GM19438 (cell line): ENCODE data around the gene ITGA3.

Experiments used
- ATAC-seq: cut with Tn5 transposase; IDR thresholded peaks from one replicate; pipeline ENCODE4 v1.9.1; 2021; ENCODE audit warnings: low read depth; ENCODE audit not compliant: unreplicated experiment

ITGA3 gene

GRCh38 chr17:50066995-50067394, 11.1 kb downstream of the ITGA3 start:
- ATAC-seq = no peak

DNA sequence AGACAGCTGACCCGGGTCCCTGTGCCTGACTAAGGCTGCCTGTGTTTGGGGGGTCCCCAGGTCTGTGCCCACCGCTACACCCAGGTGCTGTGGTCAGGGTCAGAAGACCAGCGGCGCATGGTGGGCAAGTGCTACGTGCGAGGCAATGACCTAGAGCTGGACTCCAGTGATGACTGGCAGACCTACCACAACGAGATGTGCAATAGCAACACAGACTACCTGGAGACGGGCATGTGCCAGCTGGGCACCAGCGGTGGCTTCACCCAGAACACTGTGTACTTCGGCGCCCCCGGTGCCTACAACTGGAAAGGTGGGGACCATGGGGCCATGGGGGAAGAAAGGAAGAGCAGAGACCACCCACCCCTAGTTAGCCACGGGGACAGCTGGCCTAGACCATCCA, 12.1 kb downstream of the ITGA3 start:
- ATAC-seq = no peak

- ATAC-seq = no peak
Measured at GRCh38 chr17:50070908-50071680, 15.2 kb downstream of the ITGA3 start.

DNA sequence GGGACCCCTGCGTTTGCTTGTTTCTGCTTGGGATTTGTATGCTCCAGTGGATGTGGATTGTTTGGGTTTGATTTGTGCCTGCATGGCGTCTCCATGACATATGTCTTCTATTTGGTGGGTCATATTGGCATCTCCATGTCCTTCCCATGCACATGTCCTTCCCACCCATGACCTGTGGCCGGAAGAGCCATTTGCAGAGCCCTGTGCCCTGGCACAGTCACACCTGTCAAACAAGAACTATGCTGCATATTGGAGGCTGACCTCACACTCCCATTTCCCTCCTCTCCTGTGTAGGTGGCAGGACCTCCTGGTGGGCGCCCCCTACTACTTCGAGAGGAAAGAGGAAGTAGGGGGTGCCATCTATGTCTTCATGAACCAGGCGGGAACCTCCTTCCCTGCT, 15.8 kb downstream of the ITGA3 start:
- ATAC-seq = no peak

DNA sequence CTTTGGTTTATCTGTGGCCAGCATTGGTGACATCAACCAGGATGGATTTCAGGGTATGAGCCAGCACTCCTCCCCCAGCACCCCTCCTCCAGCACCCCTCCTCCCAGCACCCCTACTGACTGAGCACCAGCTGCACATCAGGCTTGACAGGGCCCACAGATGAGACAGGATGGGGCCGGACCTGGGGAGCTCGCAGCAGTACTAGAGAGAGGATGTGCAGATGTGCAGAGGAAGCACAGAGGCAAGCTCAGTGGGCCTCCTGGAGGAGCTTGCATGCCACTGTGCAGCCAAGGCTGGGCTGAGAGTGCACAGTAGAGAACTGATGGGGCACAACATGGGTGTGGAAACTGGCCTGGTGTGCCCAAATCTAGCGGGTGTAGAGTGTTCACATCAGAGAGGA, 16.2 kb downstream of the ITGA3 start:
- ATAC-seq = no peak

DNA sequence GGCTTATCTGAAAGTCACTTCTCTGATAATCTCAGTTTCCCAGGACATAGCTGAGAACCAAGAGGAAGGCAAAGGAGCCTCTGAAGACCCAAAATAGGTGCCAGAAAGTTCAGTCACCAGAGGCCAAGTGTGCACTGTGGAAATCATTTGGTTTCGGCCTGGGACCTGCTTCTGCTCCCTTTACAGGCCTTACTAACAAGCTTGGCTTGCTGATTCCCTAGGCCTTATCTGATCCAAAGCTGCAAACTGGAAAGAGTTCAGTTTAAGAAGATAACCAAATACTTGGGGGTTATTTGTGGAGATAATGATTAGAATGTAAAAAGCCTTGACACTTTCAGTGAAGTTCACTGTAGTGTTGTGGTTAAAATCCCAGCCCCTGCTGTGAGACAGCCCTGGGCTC, 17.0 kb downstream of the ITGA3 start:
- no peak for ATAC-seq

DNA sequence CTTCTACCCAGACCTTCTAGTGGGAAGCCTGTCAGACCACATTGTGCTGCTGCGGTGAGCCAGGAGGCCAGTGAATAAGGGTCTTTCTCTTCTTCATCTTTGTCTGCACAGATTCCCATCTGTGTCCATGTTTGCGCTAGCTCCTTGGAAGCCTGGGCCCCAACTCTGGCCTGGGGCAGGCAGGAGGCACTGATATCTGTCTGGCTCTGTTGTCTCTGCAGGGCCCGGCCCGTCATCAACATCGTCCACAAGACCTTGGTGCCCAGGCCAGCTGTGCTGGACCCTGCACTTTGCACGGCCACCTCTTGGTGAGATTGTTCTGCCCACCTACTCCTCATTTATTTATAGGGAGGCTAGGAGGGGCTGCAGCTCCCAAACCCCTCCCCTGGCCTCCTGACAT, 18.3 kb downstream of the ITGA3 start:
- no peak for ATAC-seq

DNA sequence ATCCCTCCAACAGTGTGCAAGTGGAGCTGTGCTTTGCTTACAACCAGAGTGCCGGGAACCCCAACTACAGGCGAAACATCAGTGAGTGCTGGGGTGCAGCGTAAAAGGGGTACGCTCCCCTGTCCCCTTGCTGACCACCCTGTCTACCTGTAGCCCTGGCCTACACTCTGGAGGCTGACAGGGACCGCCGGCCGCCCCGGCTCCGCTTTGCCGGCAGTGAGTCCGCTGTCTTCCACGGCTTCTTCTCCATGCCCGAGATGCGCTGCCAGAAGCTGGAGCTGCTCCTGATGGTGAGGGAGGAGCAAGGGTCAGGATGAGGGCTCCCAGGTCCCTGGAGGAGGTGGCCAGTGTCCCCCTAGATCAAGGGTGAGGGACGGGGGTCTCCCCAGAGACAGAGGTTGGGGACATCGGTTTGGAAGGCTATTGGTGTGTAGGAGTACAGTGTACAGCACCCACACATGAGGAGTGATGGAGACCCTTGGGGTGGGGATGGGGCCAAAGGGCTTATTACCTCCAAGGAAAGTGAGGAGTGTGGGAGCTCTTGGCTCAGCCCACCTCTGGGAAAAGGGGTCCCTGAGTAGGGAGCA, 19.6 kb downstream of the ITGA3 start:
- ATAC-seq = no peak

DNA sequence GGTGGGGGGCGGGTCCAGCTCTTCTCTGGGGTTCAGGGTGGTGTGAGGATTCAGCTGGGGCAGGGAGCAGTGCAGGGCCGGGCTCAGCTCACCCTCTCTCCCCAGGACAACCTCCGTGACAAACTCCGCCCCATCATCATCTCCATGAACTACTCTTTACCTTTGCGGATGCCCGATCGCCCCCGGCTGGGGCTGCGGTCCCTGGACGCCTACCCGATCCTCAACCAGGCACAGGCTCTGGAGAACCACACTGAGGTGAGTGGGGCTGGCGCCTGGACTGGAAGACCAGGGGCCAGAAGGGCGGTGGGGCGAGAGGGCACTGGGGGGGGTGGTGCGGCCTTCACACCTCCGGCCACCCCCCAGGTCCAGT, 20.3 kb downstream of the ITGA3 start:
- ATAC-seq = no peak

GRCh38 chr17:50076591-50077235, 20.8 kb downstream of the ITGA3 start:
- no peak for ATAC-seq

- no peak for ATAC-seq
Measured at GRCh38 chr17:50078430-50078829, 22.5 kb downstream of the ITGA3 start.

DNA sequence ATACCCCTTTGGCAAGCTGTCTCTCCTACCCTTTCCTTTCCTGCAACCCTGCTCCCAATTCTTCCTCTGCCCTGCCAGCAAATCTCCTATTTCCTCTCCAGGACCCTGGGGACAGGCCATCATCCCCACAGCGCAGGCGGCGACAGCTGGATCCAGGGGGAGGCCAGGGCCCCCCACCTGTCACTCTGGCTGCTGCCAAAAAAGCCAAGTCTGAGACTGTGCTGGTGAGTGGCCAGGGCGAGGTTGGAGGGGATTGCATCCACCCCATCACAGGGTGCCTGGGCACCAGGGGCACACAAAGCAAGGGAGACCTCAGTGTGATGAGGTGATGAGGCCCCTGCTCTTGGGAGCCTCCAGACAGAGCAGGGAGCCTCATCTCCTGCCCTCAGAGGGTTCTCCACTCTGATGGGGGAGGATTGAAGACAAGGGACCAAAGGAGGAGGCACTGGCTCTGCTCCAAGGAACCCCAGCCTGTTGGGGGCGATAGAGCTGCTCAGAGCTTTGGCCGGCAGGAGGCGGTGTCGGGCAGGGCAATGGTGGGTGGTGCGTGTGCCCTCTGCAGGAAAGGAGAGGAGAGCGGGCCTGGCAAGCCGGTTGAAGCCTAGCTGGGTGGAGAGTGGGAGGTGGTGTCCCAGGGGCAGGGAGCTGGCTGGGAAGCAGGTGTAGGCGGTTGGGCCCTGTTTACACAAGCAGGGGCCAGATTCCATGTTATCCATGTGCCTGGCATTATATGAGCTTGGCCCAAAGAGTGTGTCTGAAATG, 23.6 kb downstream of the ITGA3 start:
- no peak for ATAC-seq

GRCh38 chr17:50080096-50080480, 24.2 kb downstream of the ITGA3 start:
- ATAC-seq = no peak

- no peak for ATAC-seq
Measured at GRCh38 chr17:50080827-50081226, 24.9 kb downstream of the ITGA3 start.

DNA sequence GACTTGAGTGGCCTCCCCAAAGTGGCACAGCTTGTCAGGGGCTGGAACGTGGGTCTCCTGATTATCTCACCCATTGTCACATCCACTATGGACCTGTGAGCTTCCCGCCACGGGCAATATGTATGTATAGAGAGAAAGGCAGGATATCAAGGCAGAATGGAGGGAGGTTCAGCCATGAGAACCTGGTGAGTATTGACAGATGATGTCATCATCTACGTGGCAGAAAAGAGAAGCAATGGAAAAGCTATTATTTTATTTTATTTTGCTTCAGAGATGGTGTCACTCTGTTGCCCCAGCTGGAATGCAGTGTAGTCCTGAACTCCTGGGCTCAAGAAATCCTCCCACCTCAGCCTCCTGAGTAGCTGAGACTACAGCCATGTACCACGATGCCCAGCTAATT, 25.8 kb downstream of the ITGA3 start:
- ATAC-seq = no peak

GRCh38 chr17:50087246-50087911, 31.5 kb downstream of the ITGA3 start:
- no peak for ATAC-seq

- no peak for ATAC-seq
Measured at GRCh38 chr17:50087912-50088405, 32.0 kb downstream of the ITGA3 start.

GRCh38 chr17:50088952-50089825, 33.3 kb downstream of the ITGA3 start:
- ATAC-seq = no peak

DNA sequence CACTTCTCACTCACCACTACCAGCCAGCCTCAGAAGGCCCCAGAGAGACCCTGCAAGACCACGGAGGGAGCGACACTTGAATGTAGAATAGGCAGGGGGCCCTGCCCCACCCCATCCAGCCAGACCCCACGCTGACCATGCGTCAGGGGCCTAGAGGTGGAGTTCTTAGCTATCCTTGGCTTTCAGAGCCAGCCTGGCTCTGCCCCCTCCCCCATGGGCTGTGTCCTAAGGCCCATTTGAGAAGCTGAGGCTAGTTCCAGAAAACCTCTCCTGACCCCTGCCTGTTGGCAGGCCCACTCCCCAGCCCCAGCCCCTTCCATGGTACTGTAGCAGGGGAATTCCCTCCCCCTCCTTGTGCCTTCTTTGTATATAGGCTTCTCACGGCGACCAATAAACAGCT, 34.2 kb downstream of the ITGA3 start:
- no peak for ATAC-seq
